ENCODE data around the gene NKIRAS2.

The NKIRAS2 gene

DNA sequence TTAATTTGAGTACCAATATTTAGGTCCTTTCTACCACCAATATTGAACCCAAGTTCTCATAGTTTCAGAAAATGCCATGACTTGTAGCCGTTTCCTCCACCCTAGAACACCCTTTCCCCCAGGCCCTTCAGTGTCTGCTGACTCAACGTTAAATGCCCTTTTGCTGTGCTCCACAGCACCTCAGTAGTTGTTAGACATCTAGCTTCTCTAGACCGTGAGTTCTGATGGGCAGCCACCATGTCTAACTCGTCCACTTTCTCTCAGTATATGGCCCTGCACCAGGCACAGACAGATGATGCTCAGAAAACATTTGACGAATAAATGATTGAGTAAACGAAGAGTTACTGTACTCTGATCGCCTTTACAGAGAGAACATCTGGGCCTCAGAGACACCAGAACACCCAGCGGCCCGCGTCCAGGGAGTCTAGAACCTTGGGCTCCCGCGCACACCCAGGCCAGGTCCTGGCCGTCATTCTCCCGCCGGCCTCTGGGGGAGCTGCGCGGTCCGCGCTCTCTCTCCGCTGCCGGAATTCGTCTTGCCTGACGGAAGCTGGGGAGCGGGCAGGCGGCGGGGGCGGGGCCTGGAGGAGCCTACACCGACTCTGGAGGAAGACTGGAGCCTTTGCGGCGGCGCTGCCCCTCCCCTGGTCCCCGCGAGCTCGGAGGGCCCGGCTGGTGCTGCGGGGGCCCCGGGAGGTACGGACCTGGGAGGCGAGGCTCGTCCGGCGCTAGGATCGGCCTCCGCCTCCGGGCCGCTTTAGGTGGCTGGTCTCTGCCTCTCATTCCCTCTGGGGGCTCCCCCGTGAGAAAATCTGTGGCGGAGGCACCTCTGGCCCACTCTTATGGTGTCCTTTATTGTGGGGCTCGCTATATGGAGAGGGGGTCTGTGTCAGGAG, at the start of gene NKIRAS2 (continued):
- TF ChIP-seq KLF8 (tag by site-specific recombination; IDR thresholded peaks at IDR 0.05) (peak; percentile 82), ZBTB44 (tag by site-specific recombination; IDR thresholded peaks at IDR 0.05) (no peak), ZNF529 (tag by site-specific recombination; IDR thresholded peaks at IDR 0.05; ENCODE audit: insufficient replicate concordance) (no peak), ZSCAN18 (tag by site-specific recombination; IDR thresholded peaks at IDR 0.05) (no peak), BCL11B (tag by site-specific recombination; IDR thresholded peaks at IDR 0.05; ENCODE audit: low read depth) (no peak), ZBTB21 (tag by site-specific recombination; IDR thresholded peaks at IDR 0.05) (no peak), ZNF155 (tag by site-specific recombination; IDR thresholded peaks at IDR 0.05) (no peak), ZNF629 (tag by site-specific recombination; IDR thresholded peaks at IDR 0.05) (peak; percentile 67; the same call in 1 of the 2 replicates), ZNF324 (tag by site-specific recombination; IDR thresholded peaks at IDR 0.05) (0 out of 2 replicates have a peak, but pooled peaks have one; percentile 49), KLF7 (tag by site-specific recombination; IDR thresholded peaks at IDR 0.05; ENCODE audit: borderline replicate concordance) (no peak), ZNF175 (tag by site-specific recombination; IDR thresholded peaks at IDR 0.05) (no peak), EGR2 (tag by site-specific recombination; IDR thresholded peaks at IDR 0.05; ENCODE audit: low read depth) (peak; percentile 69), ZNF433 (tag by site-specific recombination; IDR thresholded peaks at IDR 0.05; ENCODE audit: low read depth) (no peak), KLF16 (tag by site-specific recombination; IDR thresholded peaks at IDR 0.05) (peak; percentile 64; the same call in 1 of the 2 replicates), ZNF138 (tag by site-specific recombination; IDR thresholded peaks at IDR 0.05; ENCODE audit: borderline replicate concordance) (no peak), ZNF624 (tag by site-specific recombination; IDR thresholded peaks at IDR 0.05) (no peak), ZNF747 (tag by site-specific recombination; IDR thresholded peaks at IDR 0.05) (no peak), ZNF24 (tag by site-specific recombination; IDR thresholded peaks at IDR 0.05) (peak; percentile 60; the same call in 1 of the 2 replicates), OVOL3 (tag by site-specific recombination; IDR thresholded peaks at IDR 0.05) (no peak; the same call in 1 of the 2 replicates), ZNF707 (tag by site-specific recombination; IDR thresholded peaks at IDR 0.05) (no peak), ZNF302 (tag by site-specific recombination; IDR thresholded peaks at IDR 0.05; ENCODE audit: low read depth) (no peak), ZFP37 (tag by site-specific recombination; IDR thresholded peaks at IDR 0.05) (peak; percentile 33; the same call in 1 of the 2 replicates), ZBTB26 (tag by site-specific recombination; optimal IDR thresholded peaks at IDR 0.05) (peak; percentile 54), ZNF335 (tag by site-specific recombination; conservative IDR thresholded peaks at IDR 0.05) (peak; percentile 88), ZNF501 (tag by site-specific recombination; IDR thresholded peaks at IDR 0.05) (peak; percentile 71; the same call in 1 of the 2 replicates), GLIS1 (tag by site-specific recombination; IDR thresholded peaks at IDR 0.05) (peak; percentile 81)
- TF ChIP-seq, protein P1, sequence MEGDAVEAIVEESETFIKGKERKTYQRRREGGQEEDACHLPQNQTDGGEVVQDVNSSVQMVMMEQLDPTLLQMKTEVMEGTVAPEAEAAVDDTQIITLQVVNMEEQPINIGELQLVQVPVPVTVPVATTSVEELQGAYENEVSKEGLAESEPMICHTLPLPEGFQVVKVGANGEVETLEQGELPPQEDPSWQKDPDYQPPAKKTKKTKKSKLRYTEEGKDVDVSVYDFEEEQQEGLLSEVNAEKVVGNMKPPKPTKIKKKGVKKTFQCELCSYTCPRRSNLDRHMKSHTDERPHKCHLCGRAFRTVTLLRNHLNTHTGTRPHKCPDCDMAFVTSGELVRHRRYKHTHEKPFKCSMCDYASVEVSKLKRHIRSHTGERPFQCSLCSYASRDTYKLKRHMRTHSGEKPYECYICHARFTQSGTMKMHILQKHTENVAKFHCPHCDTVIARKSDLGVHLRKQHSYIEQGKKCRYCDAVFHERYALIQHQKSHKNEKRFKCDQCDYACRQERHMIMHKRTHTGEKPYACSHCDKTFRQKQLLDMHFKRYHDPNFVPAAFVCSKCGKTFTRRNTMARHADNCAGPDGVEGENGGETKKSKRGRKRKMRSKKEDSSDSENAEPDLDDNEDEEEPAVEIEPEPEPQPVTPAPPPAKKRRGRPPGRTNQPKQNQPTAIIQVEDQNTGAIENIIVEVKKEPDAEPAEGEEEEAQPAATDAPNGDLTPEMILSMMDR (tag by site-specific recombination; IDR thresholded peaks at IDR 0.05) = peak; percentile 94
- TF ChIP-seq, protein P2, sequence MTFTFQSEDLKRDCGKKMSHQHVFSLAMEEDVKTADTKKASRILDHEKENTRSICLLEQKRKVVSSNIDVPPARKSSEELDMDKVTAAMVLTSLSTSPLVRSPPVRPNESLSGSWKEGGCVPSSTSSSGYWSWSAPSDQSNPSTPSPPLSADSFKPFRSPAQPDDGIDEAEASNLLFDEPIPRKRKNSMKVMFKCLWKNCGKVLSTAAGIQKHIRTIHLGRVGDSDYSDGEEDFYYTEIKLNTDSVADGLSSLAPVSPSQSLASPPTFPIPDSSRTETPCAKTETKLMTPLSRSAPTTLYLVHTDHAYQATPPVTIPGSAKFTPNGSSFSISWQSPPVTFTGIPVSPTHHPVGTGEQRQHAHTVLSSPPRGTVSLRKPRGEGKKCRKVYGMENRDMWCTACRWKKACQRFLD (tag by site-specific recombination; IDR thresholded peaks at IDR 0.05) = no peak
- TF ChIP-seq, protein P3, sequence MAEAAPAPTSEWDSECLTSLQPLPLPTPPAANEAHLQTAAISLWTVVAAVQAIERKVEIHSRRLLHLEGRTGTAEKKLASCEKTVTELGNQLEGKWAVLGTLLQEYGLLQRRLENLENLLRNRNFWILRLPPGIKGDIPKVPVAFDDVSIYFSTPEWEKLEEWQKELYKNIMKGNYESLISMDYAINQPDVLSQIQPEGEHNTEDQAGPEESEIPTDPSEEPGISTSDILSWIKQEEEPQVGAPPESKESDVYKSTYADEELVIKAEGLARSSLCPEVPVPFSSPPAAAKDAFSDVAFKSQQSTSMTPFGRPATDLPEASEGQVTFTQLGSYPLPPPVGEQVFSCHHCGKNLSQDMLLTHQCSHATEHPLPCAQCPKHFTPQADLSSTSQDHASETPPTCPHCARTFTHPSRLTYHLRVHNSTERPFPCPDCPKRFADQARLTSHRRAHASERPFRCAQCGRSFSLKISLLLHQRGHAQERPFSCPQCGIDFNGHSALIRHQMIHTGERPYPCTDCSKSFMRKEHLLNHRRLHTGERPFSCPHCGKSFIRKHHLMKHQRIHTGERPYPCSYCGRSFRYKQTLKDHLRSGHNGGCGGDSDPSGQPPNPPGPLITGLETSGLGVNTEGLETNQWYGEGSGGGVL (tag by site-specific recombination; IDR thresholded peaks at IDR 0.05) = 0 out of 2 replicates have a peak, but pooled peaks have one; percentile 13

All from HEK293 (cell line).